GM12865 (cell line): ENCODE results near the gene CREBL2.
"Not testable (repeated sequence)": the region's sequence is repeated elsewhere in the genome, so short reads cannot be mapped to it uniquely, and the experiment has no call there.

Source experiments
- DNase-seq: peaks from one replicate; pipeline ENCODE4 v3.0.0; 2010; ENCODE audit warnings: low read depth
- H3K4me3 ChIP-seq: 2 replicates; pipeline ENCODE4 v1.5.1; 2011; ENCODE audit warnings: mild to moderate bottlenecking, low read depth, low read length, control low read depth
- CTCF ChIP-seq: IDR thresholded peaks from 2 replicates; pipeline ENCODE4 v1.5.1; 2011; ENCODE audit warnings: low read length, control low read depth, low read depth, inconsistent platforms; ENCODE audit not compliant: insufficient read depth; ENCODE audit errors: missing control alignments

Gene CREBL2

GRCh38 chr12:12586879-12587675, 24.6 kb upstream of the CREBL2 start:
- no peak overlapping the region for H3K4me3 ChIP-seq
- DNase-seq, result no peak
- no peak for TF ChIP-seq CTCF

GRCh38 chr12:12587878-12588277, 23.8 kb upstream of the CREBL2 start:
- TF ChIP-seq CTCF, result no peak
- DNase-seq, result no peak
- no peak overlapping the region for H3K4me3 ChIP-seq

- not testable (repeated sequence) for DNase-seq, H3K4me3 ChIP-seq
These were observed 23.2 kb upstream of the CREBL2 start for GRCh38 chr12:12588436-12588835.

GRCh38 chr12:12590961-12591360, 20.7 kb upstream of the CREBL2 start:
- H3K4me3 ChIP-seq, result no peak overlapping the region
- TF ChIP-seq CTCF, result no peak
- DNase-seq, result no peak

GRCh38 chr12:12592930-12593329, 18.7 kb upstream of the CREBL2 start:
- DNase-seq, result no peak
- no peak overlapping the region for H3K4me3 ChIP-seq
- no peak for TF ChIP-seq CTCF

GRCh38 chr12:12595929-12596328, 15.7 kb upstream of the CREBL2 start:
- not testable (repeated sequence) for DNase-seq, H3K4me3 ChIP-seq

GRCh38 chr12:12596598-12596997, 15.1 kb upstream of the CREBL2 start:
- not testable (repeated sequence) for DNase-seq, H3K4me3 ChIP-seq

- no peak for TF ChIP-seq CTCF
- H3K4me3 ChIP-seq, result no peak overlapping the region
- no peak for DNase-seq
These were observed 12.8 kb upstream of the CREBL2 start for GRCh38 chr12:12598864-12599263.
